Measurements from ENCODE around the gene FAM184B. TPM values are rescaled to one million over a fixed set of nuclear protein-coding genes. Genes with fewer than 3 reads are reported as not detected.

Gene FAM184B
- polyA plus RNA-seq, 3 donors = under 0.01 to 0.03 (median 0.02) TPM

GRCh38 chr4:17785858-17786257, 4.4 kb upstream of the FAM184B start:
- no peak overlapping the region for H3K27ac ChIP-seq (ENCODE audit: low read depth, low read length)
- WGBS, 3 donors = 73 to 79% (median 74%) methylated on average over 5 of the region's 5 CpGs

- 6 to 13% (median 12%) methylated on average over 31 of the region's 31 CpGs for WGBS, 3 donors
- H3K27ac ChIP-seq (ENCODE audit: low read depth, low read length) = no peak overlapping the region
Measured at GRCh38 chr4:17780501-17781299, 721 bp downstream of the FAM184B start.

DNA sequence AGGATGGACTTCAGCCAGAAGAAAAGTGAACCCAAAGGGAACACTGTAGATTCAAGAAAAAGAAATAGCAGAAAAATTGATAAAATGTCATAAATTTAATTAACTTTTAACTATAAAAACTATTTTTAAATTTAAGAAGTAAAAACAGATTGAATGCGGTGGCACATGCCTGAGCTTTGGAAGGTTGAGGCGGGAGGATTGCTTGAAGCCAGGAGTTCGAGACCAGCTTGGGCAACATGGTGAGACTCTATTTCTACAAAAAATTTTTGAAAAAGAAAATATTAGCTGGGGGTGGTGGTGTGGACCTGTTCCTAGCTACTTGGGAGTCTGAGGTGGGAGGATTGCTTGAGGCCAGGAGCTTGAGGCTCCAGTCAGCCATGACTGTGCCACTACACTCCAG, 3.0 kb downstream of the FAM184B start:
- no peak overlapping the region for H3K27ac ChIP-seq (ENCODE audit: low read depth, low read length)
- WGBS, 3 donors = 82 to 97% (median 95%) methylated on average over 3 of the region's 3 CpGs

GRCh38 chr4:17773135-17773698, 8.2 kb downstream of the FAM184B start:
- H3K27ac ChIP-seq (ENCODE audit: low read depth, low read length) = no peak overlapping the region
- WGBS, 3 donors = 73 to 87% (median 75%) methylated on average over 10 of the region's 10 CpGs

DNA sequence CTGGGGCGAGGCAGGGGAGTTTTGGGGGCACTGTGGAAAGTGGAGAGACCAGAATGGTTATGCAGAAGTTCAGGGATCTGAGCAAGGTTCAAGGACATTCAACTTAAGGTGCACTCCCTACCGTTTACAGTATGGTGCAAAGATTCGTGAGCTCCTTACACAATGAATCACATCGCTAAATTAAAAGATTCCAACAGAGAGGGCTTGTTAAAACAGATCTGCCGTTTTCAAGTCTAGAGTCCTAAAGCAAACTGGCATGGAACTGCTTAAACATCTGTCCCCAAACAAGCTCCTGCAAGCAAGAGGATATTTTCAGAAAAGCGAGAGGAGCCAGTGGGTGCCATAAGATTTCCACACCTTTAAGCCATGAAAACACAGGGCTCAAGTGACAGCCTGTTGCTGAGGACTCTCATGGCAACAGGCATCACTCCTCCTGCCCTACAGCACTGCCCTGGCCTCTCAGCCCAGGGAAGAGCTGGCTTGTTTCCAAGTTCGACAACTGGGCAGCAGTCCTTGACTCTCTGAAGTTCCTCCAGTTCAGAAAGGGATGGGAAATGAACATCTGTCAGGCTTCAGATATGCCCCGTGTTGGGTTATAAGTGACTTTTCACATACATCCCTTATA, 10.0 kb downstream of the FAM184B start:
- 59 to 74% (median 70%) methylated on average over 8 of the region's 8 CpGs for WGBS, 3 donors
- no peak overlapping the region for H3K27ac ChIP-seq (ENCODE audit: low read depth, low read length)

GRCh38 chr4:17770845-17771244, 10.6 kb downstream of the FAM184B start:
- H3K27ac ChIP-seq (ENCODE audit: low read depth, low read length) = no peak overlapping the region
- 68 to 79% (median 72%) methylated on average over 4 of the region's 4 CpGs for WGBS, 3 donors

GRCh38 chr4:17769406-17770174, 11.8 kb downstream of the FAM184B start:
- WGBS, 3 donors = 51 to 79% (median 53%) methylated on average over 8 of the region's 8 CpGs
- H3K27ac ChIP-seq (ENCODE audit: low read depth, low read length) = no peak overlapping the region

GRCh38 chr4:17766826-17767458, 14.5 kb downstream of the FAM184B start:
- 89 to 96% (median 95%) methylated on average over 29 to 33 of the region's 33 CpGs for WGBS, 3 donors
- no peak overlapping the region for H3K27ac ChIP-seq (ENCODE audit: low read depth, low read length)

DNA sequence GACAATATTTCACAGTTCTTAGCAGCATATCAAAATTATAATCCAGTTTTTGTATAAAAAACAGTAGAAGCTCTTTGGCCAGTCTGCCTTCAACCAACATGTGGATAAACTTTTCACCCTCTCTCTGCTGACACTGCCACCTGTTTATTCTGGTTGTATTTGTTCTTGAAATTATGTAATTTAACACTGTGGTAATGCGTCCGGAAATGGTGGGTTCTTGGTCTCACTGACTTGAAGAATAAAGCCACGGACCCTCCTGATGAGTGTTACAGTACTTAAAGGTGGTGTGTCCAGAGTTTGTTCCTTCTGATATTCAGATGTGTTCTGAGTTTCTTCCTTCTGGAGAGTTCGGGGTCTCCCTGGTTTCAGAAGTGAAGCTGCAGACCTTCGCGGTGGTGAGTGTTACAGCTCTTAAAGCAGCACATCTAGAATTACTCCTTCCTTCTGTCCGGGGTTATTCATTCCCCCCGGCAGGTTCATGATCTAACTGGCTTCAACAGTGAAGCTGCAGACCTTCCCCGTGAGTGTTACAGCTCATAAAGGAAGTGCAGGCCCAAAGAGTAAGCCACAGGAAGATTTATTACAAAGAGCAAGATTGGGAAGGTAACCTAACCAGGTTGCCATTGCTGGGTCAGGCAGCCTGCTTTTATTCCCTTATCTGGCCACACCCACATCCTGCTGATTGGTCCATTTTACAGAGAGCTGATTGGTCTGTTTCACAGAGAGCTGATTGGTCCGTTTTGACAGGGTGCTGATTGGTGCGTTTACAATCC, 15.7 kb downstream of the FAM184B start:
- H3K27ac ChIP-seq (ENCODE audit: low read depth, low read length) = no peak overlapping the region
- WGBS, 3 donors = 64 to 78% (median 69%) methylated on average over 11 of the region's 11 CpGs

DNA sequence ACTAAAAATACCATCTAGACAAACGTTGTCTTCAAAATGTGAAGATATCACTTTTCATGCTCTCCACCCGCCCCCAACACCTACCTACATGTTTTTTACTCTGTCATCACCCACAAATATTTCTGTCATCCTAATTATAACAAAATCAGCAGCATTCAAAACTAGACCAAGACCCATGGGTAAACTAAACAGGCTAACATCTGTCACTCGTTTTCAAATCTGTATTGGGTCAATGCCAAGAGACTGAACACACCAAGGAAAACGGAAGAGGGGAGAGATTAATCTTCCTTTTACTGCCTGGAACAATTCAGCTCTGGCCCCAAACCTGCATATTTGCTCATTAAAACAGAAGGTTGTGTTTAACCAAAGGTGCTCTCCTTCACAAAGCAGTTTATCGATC, 17.5 kb downstream of the FAM184B start:
- H3K27ac ChIP-seq (ENCODE audit: low read depth, low read length) = no peak overlapping the region
- 48 to 56% (median 49%) methylated on average over 5 of the region's 5 CpGs for WGBS, 3 donors

GRCh38 chr4:17763416-17763815, 18.0 kb downstream of the FAM184B start:
- 55 to 82% (median 80%) methylated on average over 3 of the region's 3 CpGs for WGBS, 3 donors
- no peak overlapping the region for H3K27ac ChIP-seq (ENCODE audit: low read depth, low read length)

- no peak overlapping the region for H3K27ac ChIP-seq (ENCODE audit: low read depth, low read length)
- 72 to 83% (median 79%) methylated on average over 1 of the region's 1 CpG for WGBS, 3 donors
Measured at GRCh38 chr4:17762726-17763125, 18.7 kb downstream of the FAM184B start.

DNA sequence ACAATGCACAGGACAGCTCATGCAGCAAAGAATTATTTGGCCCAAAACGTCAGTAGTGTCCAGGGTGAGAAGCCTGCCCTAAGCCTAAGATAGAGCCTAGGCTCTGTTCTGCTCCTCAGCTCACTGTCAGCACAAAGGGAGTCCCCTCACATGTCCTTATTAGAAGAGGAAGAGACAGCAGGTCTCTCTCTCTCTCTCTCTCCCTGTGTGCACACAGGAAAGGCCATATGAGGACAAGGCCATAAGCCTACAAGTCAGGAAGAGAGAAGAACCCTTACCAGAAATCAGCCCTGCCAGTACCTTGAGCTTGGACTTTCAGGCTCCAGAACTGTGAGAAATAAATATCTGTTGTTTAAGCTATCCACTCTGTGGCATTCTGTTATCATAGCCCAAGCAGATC, 20.4 kb downstream of the FAM184B start:
- 47 to 56% (median 52%) methylated on average over 1 of the region's 1 CpG for WGBS, 3 donors

GRCh38 chr4:17760626-17761025, 20.8 kb downstream of the FAM184B start:
- no peak overlapping the region for H3K27ac ChIP-seq (ENCODE audit: low read depth, low read length)
- 74 to 80% (median 77%) methylated on average over 6 of the region's 6 CpGs for WGBS, 3 donors

More for the DNA sequence above, 20.4 kb downstream of the FAM184B start:
- no peak overlapping the region for H3K27ac ChIP-seq (ENCODE audit: low read depth, low read length)

DNA sequence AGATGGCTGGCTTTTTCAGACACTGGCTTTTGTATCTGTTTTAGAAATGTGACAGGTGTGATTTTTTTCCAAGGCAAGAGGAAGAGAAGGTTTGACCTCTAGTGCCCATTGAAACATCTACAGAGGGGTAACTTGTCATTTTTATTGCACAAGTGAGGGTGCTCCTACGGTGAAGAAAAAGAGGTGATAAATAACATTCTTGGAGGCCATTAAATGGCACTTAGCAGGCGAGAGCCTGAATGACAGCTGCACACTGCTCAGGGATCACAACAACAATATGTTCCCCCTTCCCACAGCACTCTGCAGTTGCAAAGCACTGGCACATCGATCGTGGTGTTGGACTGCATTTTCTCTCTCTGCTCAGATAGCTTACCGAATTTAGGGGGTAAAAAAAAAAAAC, 22.9 kb downstream of the FAM184B start:
- H3K27ac ChIP-seq (ENCODE audit: low read depth, low read length) = no peak overlapping the region
- WGBS, 3 donors = 24 to 50% (median 40%) methylated on average over 5 of the region's 5 CpGs

GRCh38 chr4:17757621-17758020, 23.8 kb downstream of the FAM184B start:
- 57 to 71% (median 65%) methylated on average over 1 of the region's 1 CpG for WGBS, 3 donors
- H3K27ac ChIP-seq (ENCODE audit: low read depth, low read length) = no peak overlapping the region

- 89 to 94% (median 90%) methylated on average over 2 of the region's 2 CpGs for WGBS, 3 donors
- no peak overlapping the region for H3K27ac ChIP-seq (ENCODE audit: low read depth, low read length)
Measured at GRCh38 chr4:17753646-17754045, 27.8 kb downstream of the FAM184B start.

DNA sequence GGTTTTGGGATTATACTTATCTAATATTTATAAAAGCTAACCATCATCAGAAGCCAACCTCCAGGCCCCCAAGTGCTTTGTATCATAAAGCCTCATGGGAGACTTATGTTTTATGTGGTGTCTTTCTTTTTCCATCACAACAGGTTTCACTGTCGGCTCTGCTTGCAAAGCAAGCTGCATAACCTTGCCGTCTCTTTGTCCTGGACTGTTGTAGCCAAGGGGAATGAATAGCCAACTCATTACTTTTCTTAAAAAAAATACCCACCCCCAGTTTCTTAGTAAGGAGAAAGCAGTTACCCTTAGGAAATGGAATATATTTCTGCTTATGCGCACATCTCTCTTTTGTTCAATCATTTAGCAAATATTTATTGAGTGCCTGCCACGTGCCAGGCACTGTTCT, 40.7 kb downstream of the FAM184B start:
- no peak overlapping the region for H3K27ac ChIP-seq (ENCODE audit: low read depth, low read length)
- WGBS, 3 donors = 64 to 79% (median 77%) methylated on average over 4 of the region's 4 CpGs

All from adipose tissue (tissue), 3 donors.